GM21576 (cell line): ENCODE data around the gene TSFM.
"Not testable (repeated sequence)": the region's sequence is repeated elsewhere in the genome, so short reads cannot be mapped to it uniquely, and the experiment has no call there.

Source experiments
- ATAC-seq: cut with Tn5 transposase; IDR thresholded peaks from one replicate; pipeline ENCODE4 v1.9.1; 2021; ENCODE audit warnings: mild to moderate bottlenecking, moderate library complexity; ENCODE audit not compliant: unreplicated experiment

Gene TSFM

GRCh38 chr12:57762463-57762862 lies 20.1 kb upstream of the TSFM start:
- ATAC-seq: no peak

- ATAC-seq: no peak
Observed at GRCh38 chr12:57763881-57764661, 18.5 kb upstream of the TSFM start.

DNA sequence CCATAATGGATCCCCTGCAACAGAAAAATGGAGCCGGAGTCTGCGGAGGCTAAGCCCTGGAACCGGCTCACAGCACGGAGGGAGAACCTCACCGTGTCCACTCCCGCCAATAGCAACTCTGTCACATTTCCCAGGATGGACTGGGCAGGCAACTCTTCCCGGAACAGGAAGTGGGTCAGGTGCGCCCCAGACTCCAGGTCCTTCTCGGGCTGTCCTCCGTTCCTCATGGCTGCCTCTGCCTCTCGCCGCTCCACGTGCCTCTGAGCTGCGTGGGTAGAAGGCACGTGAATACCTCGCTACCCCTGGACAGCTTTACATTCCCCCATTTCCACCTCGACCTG lies 18.0 kb upstream of the TSFM start:
- ATAC-seq: peak; percentile 8

GRCh38 chr12:57765003-57765697 lies 17.4 kb upstream of the TSFM start:
- peak; percentile 58 for ATAC-seq

DNA sequence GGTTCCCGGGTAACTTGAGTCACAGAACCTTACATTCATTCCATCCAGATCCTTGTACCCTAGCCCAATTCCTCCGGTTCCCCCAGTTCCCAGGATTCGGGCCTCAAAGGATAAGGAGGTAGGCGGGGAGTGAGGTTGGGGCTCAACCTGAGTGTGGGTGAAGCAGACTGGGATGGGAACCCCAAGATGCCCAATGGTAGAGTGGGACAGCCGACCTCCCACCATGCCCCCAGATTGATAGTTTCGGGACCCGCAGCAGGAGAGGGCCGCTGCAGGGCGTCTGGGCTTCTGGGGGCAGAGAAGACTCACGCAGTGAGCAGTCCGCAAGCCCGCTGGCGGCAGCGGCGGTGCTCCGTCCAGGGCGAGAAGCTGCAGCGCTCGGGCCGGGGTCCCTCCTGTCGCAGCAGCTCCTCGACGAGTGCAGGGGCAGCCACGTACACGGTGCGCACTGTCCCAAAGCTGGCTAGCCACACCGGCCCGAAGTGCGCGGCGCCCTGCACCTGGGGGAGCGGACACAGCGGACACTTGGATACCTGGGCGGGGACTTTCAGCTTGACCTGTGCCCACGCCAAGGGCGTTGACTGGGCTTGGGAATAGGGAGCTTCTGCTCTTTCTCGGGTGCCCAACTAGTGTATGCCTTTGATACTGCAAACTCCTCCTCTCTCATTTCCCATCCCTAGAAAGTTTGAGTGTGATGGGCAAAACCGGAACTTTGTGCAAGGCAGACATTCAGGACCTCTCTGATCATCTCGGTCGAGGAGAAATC lies 16.7 kb upstream of the TSFM start:
- no peak for ATAC-seq

DNA sequence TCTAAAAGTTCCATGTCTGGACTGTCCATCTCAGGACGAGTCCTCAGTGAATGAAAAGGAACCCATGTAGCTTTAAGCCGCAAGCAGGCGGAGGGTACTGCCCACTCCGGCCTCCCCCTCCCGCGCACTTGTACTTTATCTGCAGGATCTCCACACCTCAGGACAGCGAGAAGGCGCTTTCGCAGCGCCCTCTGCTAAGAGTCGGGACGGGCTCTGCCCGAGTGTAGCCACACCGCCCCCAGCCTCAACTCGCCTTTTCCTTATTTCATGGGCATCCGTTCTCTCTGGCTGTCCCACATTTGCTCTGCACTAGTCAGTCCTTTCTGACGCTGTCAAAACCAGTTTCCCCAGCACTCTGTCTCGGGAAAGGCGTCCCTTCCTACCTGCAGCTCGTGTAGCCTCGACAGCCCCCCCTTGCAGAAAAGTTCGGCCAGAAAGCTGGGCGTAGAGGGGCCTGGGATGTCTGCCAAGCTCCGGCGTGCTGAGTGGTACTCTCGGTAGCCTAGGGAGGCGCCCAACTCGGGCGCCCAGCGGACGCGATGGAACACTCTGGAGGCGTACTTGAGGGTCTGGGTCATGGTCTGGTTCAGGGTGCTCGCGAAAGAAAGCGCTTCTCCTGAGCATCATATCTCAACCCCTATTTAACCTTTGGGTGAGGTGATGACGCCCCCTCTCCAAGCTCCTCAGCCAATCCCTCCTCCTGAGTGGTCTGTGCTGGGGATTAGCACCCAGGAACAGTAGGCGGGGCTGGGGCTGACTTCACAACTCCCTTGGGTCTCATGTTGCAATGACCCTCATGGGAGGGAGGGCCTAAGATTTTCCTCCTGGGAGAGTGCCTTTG lies 15.9 kb upstream of the TSFM start, which contains the start of gene CYP27B1:
TSS of gene CYP27B1 (minus strand) at position 615 of the 841 bp plus-strand sequence. CDS start at position 578, 37 bp downstream.
- no peak for ATAC-seq

DNA sequence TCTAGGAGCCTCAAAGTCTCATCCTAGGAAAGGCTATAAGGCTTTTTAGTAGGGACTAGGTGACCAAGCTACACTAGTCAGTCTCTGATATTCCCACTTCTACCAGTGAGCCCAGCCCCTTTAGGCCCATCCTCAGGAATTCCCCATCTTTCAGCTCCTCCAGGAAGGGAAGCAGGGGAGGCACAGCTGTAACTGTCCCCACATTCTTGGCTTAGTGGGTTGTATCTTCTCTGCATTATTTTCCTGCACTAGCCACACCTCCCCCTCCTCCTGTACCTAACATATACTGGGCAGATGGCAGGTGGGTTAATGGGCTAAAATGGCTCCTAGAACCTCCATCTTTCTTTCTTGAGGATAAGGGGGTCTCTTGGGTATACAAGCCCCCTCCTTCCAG lies 15.3 kb upstream of the TSFM start:
- ATAC-seq: no peak

- ATAC-seq: no peak
Observed at GRCh38 chr12:57767876-57768275, 14.7 kb upstream of the TSFM start.

DNA sequence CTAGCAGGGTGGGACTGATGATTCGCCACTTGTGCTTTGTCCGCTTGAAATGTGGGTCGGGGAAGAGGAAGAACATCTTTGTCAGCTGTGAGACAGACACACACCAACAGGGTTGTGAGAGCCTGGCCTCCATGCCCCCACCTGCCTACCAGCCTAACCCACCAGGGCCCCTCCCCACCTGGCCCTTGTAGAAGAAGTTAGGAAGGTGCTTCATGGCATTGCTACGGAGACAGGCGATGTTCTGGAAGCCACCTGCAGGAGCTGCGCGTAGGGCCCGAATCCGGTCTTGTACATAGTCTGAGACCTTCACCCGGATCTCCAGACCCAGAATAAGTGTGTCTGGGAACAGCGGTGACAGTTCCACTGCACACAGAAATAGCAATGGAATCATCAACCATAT lies 13.0 kb upstream of the TSFM start:
- no peak for ATAC-seq

GRCh38 chr12:57770734-57771133 lies 11.9 kb upstream of the TSFM start:
- ATAC-seq: no peak

- peak; percentile 70 for ATAC-seq
Observed at GRCh38 chr12:57771236-57771872, 11.2 kb upstream of the TSFM start.

DNA sequence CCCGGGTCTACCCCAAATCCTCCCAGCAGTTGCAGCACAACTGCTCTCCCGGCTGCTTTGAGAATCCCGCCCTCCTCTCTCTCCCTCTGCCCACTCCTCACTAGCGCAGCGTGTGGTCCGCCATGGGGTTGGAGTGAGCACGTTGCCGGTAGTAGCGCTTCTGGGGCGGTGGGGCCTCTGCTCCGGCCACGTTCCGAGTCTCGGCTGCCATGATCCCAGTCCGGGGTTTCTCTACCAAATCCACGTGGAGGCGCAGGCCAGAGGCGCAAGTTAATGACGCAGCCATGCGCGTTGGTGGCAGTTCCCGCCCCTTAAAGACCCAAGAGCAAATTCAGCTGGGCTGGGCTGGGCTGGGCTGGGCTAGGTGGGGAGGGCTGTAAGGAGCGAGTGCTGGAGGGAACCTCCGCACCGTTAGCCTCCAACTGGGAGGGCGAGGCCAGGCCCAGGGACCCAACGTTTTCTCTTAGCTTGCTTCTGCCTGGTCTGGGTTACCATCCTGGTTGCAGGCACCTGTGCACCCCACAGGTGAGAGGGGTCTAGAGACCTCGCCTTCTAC lies 10.6 kb upstream of the TSFM start, which contains the start of gene METTL1:
TSS of gene METTL1 (minus strand) at position 233 of the 556 bp plus-strand sequence. CDS start at position 211, 22 bp downstream.
- ATAC-seq: peak; percentile 77

DNA sequence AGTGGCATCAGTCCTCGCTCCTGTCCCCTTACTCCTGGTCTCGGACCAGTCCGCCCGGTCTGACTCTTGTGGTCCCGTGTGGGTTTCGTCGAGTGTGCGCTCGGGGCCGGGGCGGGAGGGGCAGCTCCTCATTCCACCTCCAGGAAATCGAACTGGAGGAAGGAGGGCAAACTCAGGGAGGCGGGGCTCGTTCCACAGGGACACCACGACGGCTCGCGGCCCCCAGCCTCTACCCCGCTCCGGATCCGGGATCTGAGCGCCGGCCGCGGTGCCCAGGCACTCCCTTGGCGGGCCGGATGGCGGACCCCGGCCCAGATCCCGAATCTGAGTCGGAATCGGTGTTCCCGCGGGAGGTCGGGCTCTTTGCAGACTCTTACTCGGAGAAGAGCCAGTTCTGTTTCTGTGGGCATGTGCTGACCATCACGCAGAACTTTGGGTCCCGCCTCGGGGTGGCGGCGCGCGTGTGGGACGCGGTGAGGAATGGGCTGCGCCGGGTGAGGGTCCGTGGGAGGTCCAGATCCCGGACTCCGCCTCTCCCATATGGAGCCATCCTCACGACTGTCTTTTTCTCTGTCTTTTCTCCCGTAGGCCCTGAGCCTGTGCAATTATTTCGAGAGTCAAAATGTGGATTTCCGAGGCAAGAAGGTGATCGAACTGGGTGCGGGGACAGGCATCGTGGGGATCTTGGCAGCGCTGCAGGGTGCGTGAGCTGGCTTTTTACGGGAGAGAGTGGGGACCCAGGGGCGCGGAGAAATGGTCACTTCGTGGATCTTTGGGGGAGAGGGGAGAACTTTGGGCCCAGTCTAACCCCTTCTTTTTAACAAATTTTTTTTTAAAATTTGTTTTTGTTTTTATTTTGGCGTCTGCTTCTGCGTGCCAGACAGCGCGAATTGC lies 9.9 kb upstream of the TSFM start, which contains the start of gene EEF1AKMT3:
TSS of gene EEF1AKMT3 (plus strand) at position 186 of the 894 bp plus-strand sequence. CDS start at position 297, 111 bp downstream.
- ATAC-seq: peak; percentile 24

GRCh38 chr12:57774634-57775033 lies 8.0 kb upstream of the TSFM start:
- not testable (repeated sequence) for ATAC-seq

- ATAC-seq: no peak
Observed at GRCh38 chr12:57775044-57775443, 7.5 kb upstream of the TSFM start.

DNA sequence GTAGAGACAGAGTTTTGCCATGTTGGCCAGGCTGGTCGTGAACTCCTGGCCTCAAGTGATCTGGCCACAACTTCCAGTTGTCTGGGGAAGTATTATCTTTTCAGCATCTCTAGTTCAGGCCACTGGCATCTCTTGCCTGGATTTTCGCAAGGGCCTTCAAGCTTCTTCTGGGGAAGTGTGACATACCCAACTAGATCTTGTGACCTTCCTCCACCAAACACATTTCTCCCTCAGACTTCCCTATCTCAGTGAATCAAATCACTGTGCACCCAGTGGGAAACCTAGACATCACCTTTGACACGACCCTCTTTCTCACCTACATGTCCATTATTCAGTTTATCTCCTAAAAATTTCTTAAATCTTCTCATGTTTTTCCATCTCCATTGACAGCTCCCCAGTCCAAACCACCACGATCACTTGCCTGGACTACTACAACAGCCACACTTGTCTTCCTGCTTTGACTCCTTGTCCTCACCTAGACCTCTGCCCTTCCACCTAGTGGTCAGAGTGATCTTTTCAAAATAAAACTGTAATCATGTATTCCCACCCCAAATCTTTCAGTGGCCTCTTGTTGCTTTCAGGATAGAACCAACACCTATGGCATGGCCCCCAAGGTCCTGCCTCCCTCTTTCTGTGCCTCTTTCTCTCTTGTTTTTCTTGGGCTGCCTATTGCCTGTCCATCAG lies 6.9 kb upstream of the TSFM start:
- no peak for ATAC-seq

DNA sequence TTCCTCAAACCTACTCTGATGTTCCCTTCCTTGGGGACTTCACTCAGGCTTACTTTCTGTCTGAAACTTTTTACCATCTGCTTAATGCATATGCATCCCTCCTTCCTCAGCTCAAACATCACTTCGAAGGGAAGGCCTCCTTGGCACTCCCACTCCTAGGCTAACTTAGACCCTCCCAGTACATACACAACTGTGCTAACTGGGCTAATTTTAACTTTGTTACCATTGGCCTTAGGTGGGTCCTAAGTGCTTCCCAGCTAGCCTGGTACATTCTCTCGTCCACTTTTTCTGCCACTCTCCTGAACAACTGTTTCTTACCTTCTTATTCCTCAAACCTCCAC lies 6.4 kb upstream of the TSFM start:
- no peak for ATAC-seq

DNA sequence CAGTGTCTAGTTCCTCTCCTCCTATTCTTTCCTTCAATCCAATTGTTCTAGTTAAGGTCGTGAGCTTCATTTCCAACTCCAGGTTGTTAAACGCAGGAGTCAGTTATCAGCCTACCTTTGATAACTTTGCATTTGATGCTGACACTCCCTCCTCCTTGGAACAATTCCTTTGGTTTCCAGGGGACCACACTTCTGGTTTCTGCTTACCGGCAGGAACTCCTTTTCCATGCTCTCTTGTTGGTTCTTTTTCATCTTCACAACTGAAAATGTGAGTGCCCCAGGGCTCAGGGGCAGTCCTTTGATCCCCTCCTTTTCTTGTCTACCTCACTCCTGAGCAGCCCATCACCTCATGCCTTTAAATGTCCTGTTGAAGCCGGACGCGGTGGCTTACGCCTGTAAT lies 5.2 kb upstream of the TSFM start:
- ATAC-seq: no peak
